NCI-H526 (cell line): ENCODE measurements around the gene ADH4.
"Not testable (repeated sequence)": the region's sequence is repeated elsewhere in the genome, so short reads cannot be mapped to it uniquely, and the experiment has no call there.

Experiments
- DNase-seq, 2 experiments: peaks; one replicate each; lab custom pipeline; 2025; lab: John Stamatoyannopoulos, UW

Gene ADH4

GRCh38 chr4:99134586-99134985, 9.5 kb downstream of the ADH4 start:
- no peak for DNase-seq

DNA sequence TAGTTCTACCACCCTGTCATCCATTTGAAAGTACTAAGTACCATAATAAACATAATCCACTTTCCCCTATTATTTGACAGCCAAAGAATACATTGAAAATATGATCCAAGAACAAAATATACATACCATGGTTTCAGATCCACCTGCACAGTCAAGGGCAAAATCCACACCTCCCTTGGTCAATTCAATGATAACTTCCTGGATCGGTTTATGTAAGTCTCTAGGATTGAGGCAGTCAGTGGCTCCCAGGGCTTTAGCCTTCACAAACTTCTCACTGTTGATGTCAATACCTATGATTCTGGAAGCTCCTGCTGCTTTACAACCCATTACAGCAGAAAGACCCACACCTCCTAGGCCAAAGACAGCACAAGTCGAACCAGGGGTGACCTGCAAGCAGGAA, 12.7 kb downstream of the ADH4 start:
- no peak for DNase-seq

- no peak for DNase-seq
Observed at GRCh38 chr4:99126376-99126775, 17.7 kb downstream of the ADH4 start.

- DNase-seq, result no peak
Observed at GRCh38 chr4:99121008-99121407, 23.1 kb downstream of the ADH4 start.

GRCh38 chr4:99120501-99120900, 23.6 kb downstream of the ADH4 start:
- no peak for DNase-seq

GRCh38 chr4:99117876-99118693, 26.0 kb downstream of the ADH4 start:
- peak in 1 of 2 experiments; percentile 34 for DNase-seq

- not testable (repeated sequence) for DNase-seq
Observed at GRCh38 chr4:99117122-99117841, 26.8 kb downstream of the ADH4 start.

DNA sequence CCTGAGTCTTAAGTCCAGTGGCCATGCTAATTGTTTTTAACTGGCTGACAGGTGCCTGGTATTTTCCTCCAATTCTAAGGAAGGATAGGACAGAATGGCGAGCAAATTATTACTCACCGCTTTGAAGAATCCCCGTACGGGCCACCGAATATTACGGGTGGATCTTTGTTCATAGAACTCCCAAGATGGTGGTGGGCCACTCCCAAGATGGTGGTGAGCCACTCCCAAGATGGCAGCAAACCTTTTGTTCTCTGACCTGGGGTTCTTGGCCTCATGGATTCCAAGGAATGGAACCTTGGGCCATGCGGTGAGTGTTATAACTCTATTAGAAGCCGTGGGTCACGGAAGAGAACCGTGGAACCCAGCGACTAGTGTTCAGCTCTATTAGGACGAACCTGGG, 34.8 kb downstream of the ADH4 start:
- DNase-seq, result not testable (repeated sequence)

GRCh38 chr4:99104153-99104552, 39.9 kb downstream of the ADH4 start:
- no peak for DNase-seq

GRCh38 chr4:99103166-99103565, 40.9 kb downstream of the ADH4 start:
- no peak for DNase-seq

- no peak for DNase-seq
Observed at GRCh38 chr4:99102634-99103033, 41.5 kb downstream of the ADH4 start.

GRCh38 chr4:99100876-99101275, 43.2 kb downstream of the ADH4 start:
- no peak for DNase-seq

- DNase-seq, result not testable (repeated sequence)
Observed at GRCh38 chr4:99099814-99100213, 44.3 kb downstream of the ADH4 start.

GRCh38 chr4:99099311-99099710, 44.8 kb downstream of the ADH4 start:
- DNase-seq, result no peak

DNA sequence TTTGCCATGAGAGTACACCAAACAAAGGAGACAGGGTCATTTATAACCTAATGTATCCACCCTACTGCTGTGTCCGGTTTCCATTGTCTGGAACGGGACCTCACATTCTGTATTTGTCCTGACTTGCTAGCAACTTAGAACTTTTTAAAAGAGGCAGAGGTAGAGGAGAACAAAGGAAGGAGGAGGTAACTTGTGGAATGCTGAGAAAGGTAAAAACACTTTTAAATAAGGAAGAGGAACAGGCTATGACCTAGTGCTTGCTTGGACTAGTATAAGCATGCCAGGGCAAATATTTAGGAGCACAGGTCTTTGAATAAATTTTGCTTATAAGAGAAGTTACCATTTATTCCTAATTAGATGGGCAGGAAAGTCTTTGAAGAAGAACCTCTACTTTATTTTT, 52.3 kb downstream of the ADH4 start:
- DNase-seq, result not testable (repeated sequence)

DNA sequence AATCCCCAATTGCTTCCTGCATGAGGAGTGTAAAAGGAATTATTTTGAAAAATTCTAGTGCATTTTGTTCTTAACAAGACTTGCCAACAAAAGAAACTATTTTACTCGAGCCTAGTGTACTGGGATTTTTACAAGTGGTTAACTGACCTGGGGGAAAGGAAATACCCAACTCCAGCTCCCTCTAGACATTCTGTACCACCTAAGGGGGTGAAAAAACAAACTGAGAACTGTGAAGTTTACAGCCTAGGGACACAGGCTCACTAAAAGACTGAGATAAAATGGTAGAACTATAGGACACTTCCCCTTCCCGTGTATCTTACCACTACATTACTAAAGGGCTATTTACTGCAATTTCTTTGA, 52.9 kb downstream of the ADH4 start:
- no peak for DNase-seq

DNA sequence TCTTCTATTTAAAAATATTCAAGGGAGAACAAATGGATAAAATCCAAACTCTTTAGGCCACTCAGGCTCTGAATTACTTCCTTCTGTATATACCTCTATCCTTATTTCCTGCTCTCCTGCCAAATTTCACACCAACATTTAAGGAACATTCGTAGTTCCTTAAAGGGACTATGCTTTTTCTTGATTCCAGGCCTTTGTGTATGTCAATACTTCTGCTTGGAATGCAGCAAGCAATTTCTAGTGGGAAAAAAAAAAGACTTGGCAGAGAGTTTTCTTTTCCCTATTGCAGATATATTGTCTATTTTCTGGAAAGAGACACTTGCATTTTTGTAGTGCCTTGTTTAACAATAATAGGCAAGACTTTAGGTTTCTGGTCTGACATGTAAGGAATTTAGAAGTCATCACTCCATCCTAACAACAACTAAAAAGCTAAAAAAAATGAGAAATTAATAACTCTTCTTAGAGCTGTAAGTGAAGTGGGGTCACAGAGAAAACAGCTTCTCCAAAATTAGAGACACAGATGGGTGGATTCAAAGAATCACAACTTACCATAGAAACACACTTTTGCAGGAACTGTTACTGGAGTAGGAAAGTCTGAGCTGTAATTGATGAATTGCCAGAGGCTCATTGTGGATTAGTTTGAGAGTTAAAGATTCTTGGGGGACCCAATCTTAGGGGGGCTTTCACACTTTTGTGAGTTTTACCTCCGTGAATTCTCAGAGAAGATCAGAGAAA, 53.4 kb downstream of the ADH4 start:
- no peak for DNase-seq

GRCh38 chr4:99088481-99089365, 55.4 kb downstream of the ADH4 start, which contains the start of gene ADH5:
ADH5 (minus strand) TSS chr4:99088788; CDS start chr4:99088700, 88 bp downstream.
- DNase-seq, result peak; percentile 42 to 88

GRCh38 chr4:99088023-99088449, 56.1 kb downstream of the ADH4 start:
- peak in 1 of 2 experiments; percentile 46 for DNase-seq

GRCh38 chr4:99084595-99084994, 59.5 kb downstream of the ADH4 start:
- DNase-seq, result no peak

DNA sequence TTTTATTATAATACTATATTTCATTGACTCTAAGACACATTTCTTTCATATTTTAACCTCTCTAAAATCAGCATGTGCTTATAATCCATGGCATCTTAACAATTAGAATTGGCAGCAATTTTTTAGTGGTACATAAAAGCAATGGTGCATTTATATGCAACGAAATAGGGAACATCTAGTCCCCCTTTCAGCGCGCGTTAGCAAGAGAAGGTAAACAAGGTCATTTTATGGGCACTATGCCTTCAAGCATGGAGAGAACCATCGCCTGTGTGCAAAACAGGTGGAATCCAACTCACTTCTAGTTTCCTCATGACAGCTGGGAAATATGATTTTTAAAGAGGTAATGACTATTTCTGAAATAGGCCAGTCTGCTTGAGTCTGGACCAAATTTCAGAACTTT, 61.9 kb downstream of the ADH4 start:
- DNase-seq, result no peak

DNA sequence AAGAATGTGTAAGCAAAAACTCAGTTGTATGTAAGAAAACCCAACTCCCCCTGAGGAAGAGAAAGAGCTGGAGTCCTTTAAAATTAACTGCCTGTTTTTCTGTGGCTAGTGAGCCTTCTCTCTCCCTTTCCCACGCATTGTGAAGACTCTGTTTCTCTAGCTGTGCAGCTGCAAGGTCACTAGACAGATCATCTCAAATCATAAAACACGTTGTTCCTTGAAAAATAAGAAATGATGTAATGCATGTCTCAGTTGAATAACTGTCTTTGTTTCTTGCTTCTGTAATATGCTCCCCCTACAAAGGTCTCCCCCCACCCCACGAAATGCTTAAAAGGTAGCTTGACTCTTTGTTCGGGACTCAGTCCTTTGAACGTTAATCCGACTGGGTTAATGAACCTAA, 63.2 kb downstream of the ADH4 start:
- DNase-seq, result not testable (repeated sequence)
